Spleen (tissue), 11 donors: Measurements from ENCODE around the gene RAPGEF3. TPM values are rescaled to one million over a fixed set of nuclear protein-coding genes. Genes with fewer than 3 reads are reported as not detected.

Experiments
- DNase-seq: peaks from one replicate; pipeline ENCODE4 v3.0.0-alpha.2; 2020
- H3K27ac ChIP-seq, 8 donors: fragments of 200-600 bp; sonication (generic) in 7 of 8; 1 replicate in 4 of 8; 2 replicates in 4 of 8; pipeline versions ENCODE4 v1.5.0 to v1.8.0; 2016 to 2021; ENCODE audit warnings: inconsistent platforms in 4 of 8, mild to moderate bottlenecking in 4 of 8, moderate library complexity in 1 of 8
- H3K27me3 ChIP-seq, 7 donors: fragments of 200-600 bp; sonication (generic) in 6 of 7; replicated peaks in 1 of 7; 1 replicate in 4 of 7; 2 replicates in 3 of 7; pipeline versions ENCODE4 v1.5.0 to v1.8.0; 2016 to 2021; ENCODE audit warnings: inconsistent platforms in 3 of 7, mild to moderate bottlenecking in 1 of 7
- H3K36me3 ChIP-seq, 6 donors: fragments of 200-600 bp; sonication (generic) in 5 of 6; 1 replicate in 4 of 6; 2 replicates in 2 of 6; pipeline versions ENCODE4 v1.5.0 to v1.8.0; 2016 to 2021; ENCODE audit warnings: inconsistent platforms in 2 of 6
- H3K4me1 ChIP-seq, 6 donors: fragments of 200-600 bp; sonication (generic) in 5 of 6; 1 replicate in 3 of 6; 2 replicates in 3 of 6; pipeline versions ENCODE4 v1.5.0 to v1.8.0; 2016 to 2021; ENCODE audit warnings: inconsistent platforms in 3 of 6
- H3K4me3 ChIP-seq, 8 donors: fragments of 200-600 bp; sonication (generic) in 7 of 8; 1 replicate in 4 of 8; 2 replicates in 4 of 8; pipeline versions ENCODE4 v1.5.0 to v1.8.0; 2016 to 2021; ENCODE audit warnings: inconsistent platforms in 4 of 8, mild to moderate bottlenecking in 4 of 8, moderate library complexity in 2 of 8
- H3K9me3 ChIP-seq, 8 donors: fragments of 200-600 bp; sonication (generic) in 7 of 8; 1 replicate in 4 of 8; 2 replicates in 4 of 8; pipeline versions ENCODE4 v1.5.0 to v1.8.0; 2016 to 2021; ENCODE audit warnings: inconsistent platforms in 4 of 8
- CTCF ChIP-seq, 11 experiments: fragments of 200-600 bp in 7 of 11; fragments of 450-650 bp in 4 of 11; sonication (generic) in 4 of 11; IDR thresholded peaks in 8 of 11; conservative IDR thresholded peaks in 3 of 11; 1 replicate in 7 of 11; 2 replicates in 4 of 11; pipeline versions ENCODE4 v1.4.0 to v1.8.0; 2016 to 2021; ENCODE audit warnings: antibody characterized with exemption in 11 of 11, inconsistent platforms in 4 of 11, mild to moderate bottlenecking in 1 of 11
- POLR2A ChIP-seq, 3 donors: fragments of 450-650 bp; IDR thresholded peaks; one replicate each; pipeline ENCODE4 v1.5.1; 2017; ENCODE audit warnings: antibody characterized with exemption in 3 of 3, mild to moderate bottlenecking in 1 of 3
- POLR2AphosphoS5 ChIP-seq, 3 donors: sonication (generic); formaldehyde crosslinking; IDR thresholded peaks; one replicate each; pipeline ENCODE4 v1.5.1; 2017; ENCODE audit warnings: antibody characterized with exemption in 3 of 3
- WGBS, 5 donors: extraction: QIAGEN DNeasy Blood & Tissue Kit in 3 of 5; methylation state at CpG; one replicate each; pipeline versions ENCODE4 v1.1.5 to v1.1.7; 2013 to 2018; 5-methylcytosine and 5-hydroxymethylcytosine counted together
- intact Hi-C: fragments of 100-400 bp; cut with DNase I; formaldehyde crosslinking; loops from one replicate; pipeline ENCODE4 v1.15.0; 2023; ENCODE audit warnings: low total_unique reads
- polyA plus RNA-seq, 3 donors: library from polyadenylated mRNA; stranded (reverse); fragments of 200-250 nt; gene quantifications; one replicate each; pipeline ENCODE4 v1.2.1, GENCODE V29; 2013
- total RNA-seq, 7 donors: library from RNA; depleted of rRNA in 3 of 7; stranded (reverse); fragments of >200 nt in 3 of 7; fragmentation: NEBNext Ultra II Directional in 4 of 7; extraction: Animal tissue kit (Norgen Biotek cat#: 25700) in 4 of 7; gene quantifications; one replicate each; pipeline versions ENCODE4 v1.1.0 to v1.2.1, GENCODE V29; 2016 to 2021
- donor health status: healthy with polysubstance abuse.
- donor health status: DM: no; HTN: no; CAD: no; lungs with moderate emphysema.
- donor health status: DM: no; HTN: no; CAD: no.
- donor health status: Bipolar disorder and iron deficiency.
- donor health status: healthy.
- donor health status: DM: no; HTN: no; CAD: no.
- donor health status: DM: yes; HTN: yes; CAD: no.

Gene RAPGEF3
- total and polyA plus RNA-seq, 10 donors = 21.4 to 116 (median 58.7) TPM

DNA sequence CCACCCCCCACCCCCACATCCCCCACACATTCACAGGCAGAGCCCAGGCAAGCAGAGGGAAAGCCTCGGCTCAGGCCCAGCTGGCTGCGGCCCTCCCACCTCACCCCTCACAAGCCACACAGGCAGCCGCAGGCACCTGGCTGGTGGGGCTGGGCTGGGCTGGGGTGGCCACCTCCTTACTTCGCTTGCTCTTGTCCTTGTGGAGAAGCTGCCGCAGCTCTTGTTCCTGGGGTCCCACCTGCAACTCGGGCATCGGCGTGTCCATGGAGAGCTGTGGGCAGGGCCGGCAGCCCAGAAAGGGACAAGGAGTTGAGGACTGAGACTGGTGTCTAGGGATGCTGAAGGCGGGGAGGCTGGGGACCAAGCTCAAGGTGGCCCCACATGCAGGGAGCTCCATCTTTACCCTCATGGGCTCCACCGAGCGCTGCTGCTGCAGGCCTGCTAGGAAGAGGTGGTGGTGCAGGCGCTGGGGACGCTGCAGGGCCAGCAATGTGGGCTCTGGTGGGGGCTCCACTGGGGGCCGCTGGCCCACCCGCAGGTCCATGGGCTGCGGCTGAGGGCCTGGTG lies 39.8 kb upstream of the RAPGEF3 start:
- peaks cover 8 to 66% (median 52%) of the 10 kb centered on the region in 6 donors for H3K36me3 ChIP-seq
- no peak for TF ChIP-seq CTCF (IDR thresholded peaks at IDR 0.05 in 8 of 11, conservative IDR thresholded peaks at IDR 0.05 in 3 of 11)
- TF ChIP-seq POLR2A (IDR thresholded peaks at IDR 0.05) = no peak
- TF ChIP-seq POLR2AphosphoS5 (IDR thresholded peaks at IDR 0.05) = peak in 2 of 3 donors; percentile 33 to 50
- peaks cover 35 to 57% (median 47%) of the 10 kb centered on the region in 6 donors for H3K4me1 ChIP-seq
- no peaks in the 10 kb centered on the region for H3K27me3 ChIP-seq
- H3K27ac ChIP-seq = peak overlapping the region in 2 of 8 donors; percentile 10 to 88
- intact Hi-C loops = no loop called here
- H3K4me3 ChIP-seq = no peak overlapping the region
- DNase-seq = no peak
- no peaks in the 10 kb centered on the region for H3K9me3 ChIP-seq
- WGBS, 5 donors = 83 to 90% (median 88%) methylated on average over 15 to 17 of the region's 17 CpGs

GRCh38 chr12:47797441-47797840 lies 38.8 kb upstream of the RAPGEF3 start:
- peak in 8 of 11 experiments; percentile 9 to 63 (median 41) for TF ChIP-seq CTCF (IDR thresholded peaks at IDR 0.05 in 8 of 11, conservative IDR thresholded peaks at IDR 0.05 in 3 of 11)
- no peak for TF ChIP-seq POLR2A (IDR thresholded peaks at IDR 0.05)
- peak in 1 of 3 donors; percentile 18 for TF ChIP-seq POLR2AphosphoS5 (IDR thresholded peaks at IDR 0.05)
- H3K36me3 ChIP-seq = peaks cover 9 to 76% (median 62%) of the 10 kb centered on the region in 6 donors
- no peaks in the 10 kb centered on the region for H3K27me3 ChIP-seq
- H3K27ac ChIP-seq = peak overlapping the region in 1 of 8 donors; percentile 11
- DNase-seq = no peak
- WGBS, 5 donors = 76 to 89% (median 86%) methylated on average over 10 of the region's 10 CpGs
- H3K9me3 ChIP-seq = no peaks in the 10 kb centered on the region
- peaks cover 25 to 47% (median 37%) of the 10 kb centered on the region in 6 donors for H3K4me1 ChIP-seq
- no peak overlapping the region for H3K4me3 ChIP-seq
- intact Hi-C loops = no loop called here

GRCh38 chr12:47795814-47796411 lies 37.2 kb upstream of the RAPGEF3 start:
- no peak overlapping the region for H3K27ac ChIP-seq
- no peak for DNase-seq

More at GRCh38 chr12:47795814-47796411, 37.2 kb upstream of the RAPGEF3 start:
- intact Hi-C loops = no loop called here
- 89 to 94% (median 91%) methylated on average over 18 to 22 of the region's 22 CpGs for WGBS, 5 donors
- Histone ChIP-seq H3K4me3 (no peak overlapping the region), H3K4me1 (peaks cover 15 to 35% (median 23%) of the 10 kb centered on the region in 6 donors), H3K36me3 (peaks cover 15 to 91% (median 78%) of the 10 kb centered on the region in 6 donors), H3K27me3 (no peaks in the 10 kb centered on the region), H3K9me3 (no peaks in the 10 kb centered on the region)
- TF ChIP-seq POLR2A (IDR thresholded peaks at IDR 0.05) = no peak
- no peak for TF ChIP-seq CTCF (IDR thresholded peaks at IDR 0.05 in 8 of 11, conservative IDR thresholded peaks at IDR 0.05 in 3 of 11)
- peak in 2 of 3 donors; percentile 21 to 63 for TF ChIP-seq POLR2AphosphoS5 (IDR thresholded peaks at IDR 0.05)
